ENCODE data around the gene WHAMM.
"Not testable (repeated sequence)": the region's sequence is repeated elsewhere in the genome, so short reads cannot be mapped to it uniquely, and the experiment has no call there.

WHAMM gene

GRCh38 chr15:82855286-82856100 lies 46.1 kb downstream of the WHAMM start:
- Mint-ChIP-seq H3K36me3 (ENCODE audit: low read depth) (peaks cover 9% of the 10 kb centered on the region), H3K9me3 (no peaks in the 10 kb centered on the region), H3K4me1 (peaks cover 35% of the 10 kb centered on the region), H3K27me3 (ENCODE audit: low read depth, poor library complexity) (peaks cover 4% of the 10 kb centered on the region), H3K4me3 (no peak overlapping the region), H3K27ac (no peak overlapping the region)
- TF ChIP-seq CTCF (IDR thresholded peaks at IDR 0.05) = no peak
- DNase-seq = no peak

- peaks cover 24% of the 10 kb centered on the region for H3K4me1 Mint-ChIP-seq
- no peak overlapping the region for H3K27ac Mint-ChIP-seq
- no peak overlapping the region for H3K4me3 Mint-ChIP-seq
- H3K27me3 Mint-ChIP-seq (ENCODE audit: low read depth, poor library complexity) = peaks cover 4% of the 10 kb centered on the region
- TF ChIP-seq CTCF (IDR thresholded peaks at IDR 0.05) = no peak
- H3K9me3 Mint-ChIP-seq = no peaks in the 10 kb centered on the region
- no peak for DNase-seq
- peaks cover 9% of the 10 kb centered on the region for H3K36me3 Mint-ChIP-seq (ENCODE audit: low read depth)
Observed at GRCh38 chr15:82856397-82857170, 47.2 kb downstream of the WHAMM start.

GRCh38 chr15:82858932-82859331 lies 49.5 kb downstream of the WHAMM start:
- Mint-ChIP-seq H3K27ac (no peak overlapping the region), H3K36me3 (ENCODE audit: low read depth) (peaks cover 4% of the 10 kb centered on the region), H3K9me3 (no peaks in the 10 kb centered on the region), H3K4me3 (no peak overlapping the region), H3K4me1 (peaks cover 5% of the 10 kb centered on the region), H3K27me3 (ENCODE audit: low read depth, poor library complexity) (peaks cover 3% of the 10 kb centered on the region)
- TF ChIP-seq CTCF (IDR thresholded peaks at IDR 0.05) = no peak
- DNase-seq = no peak

GRCh38 chr15:82862886-82863285 lies 53.5 kb downstream of the WHAMM start:
- H3K27ac Mint-ChIP-seq = peak overlapping the region; percentile 29
- peaks cover 9% of the 10 kb centered on the region for H3K36me3 Mint-ChIP-seq (ENCODE audit: low read depth)
- TF ChIP-seq CTCF (IDR thresholded peaks at IDR 0.05) = no peak
- H3K9me3 Mint-ChIP-seq = no peaks in the 10 kb centered on the region
- peaks cover 3% of the 10 kb centered on the region for H3K27me3 Mint-ChIP-seq (ENCODE audit: low read depth, poor library complexity)
- no peak for DNase-seq
- H3K4me3 Mint-ChIP-seq = no peak overlapping the region
- no peaks in the 10 kb centered on the region for H3K4me1 Mint-ChIP-seq

GRCh38 chr15:82864967-82865366 lies 55.5 kb downstream of the WHAMM start:
- no peak overlapping the region for H3K4me3 Mint-ChIP-seq
- no peak for DNase-seq
- no peaks in the 10 kb centered on the region for H3K9me3 Mint-ChIP-seq
- no peak overlapping the region for H3K27ac Mint-ChIP-seq
- H3K4me1 Mint-ChIP-seq = no peaks in the 10 kb centered on the region
- TF ChIP-seq CTCF (IDR thresholded peaks at IDR 0.05) = no peak
- peaks cover 7% of the 10 kb centered on the region for H3K27me3 Mint-ChIP-seq (ENCODE audit: low read depth, poor library complexity)
- peaks cover 9% of the 10 kb centered on the region for H3K36me3 Mint-ChIP-seq (ENCODE audit: low read depth)

GRCh38 chr15:82865581-82865980 lies 56.2 kb downstream of the WHAMM start:
- not testable (repeated sequence) for H3K36me3 Mint-ChIP-seq (ENCODE audit: low read depth); H3K9me3 Mint-ChIP-seq; H3K4me3 Mint-ChIP-seq; H3K4me1 Mint-ChIP-seq; H3K27ac Mint-ChIP-seq; DNase-seq; H3K27me3 Mint-ChIP-seq (ENCODE audit: low read depth, poor library complexity)

GRCh38 chr15:82865981-82866380 lies 56.6 kb downstream of the WHAMM start:
- not testable (repeated sequence) for H3K4me3 Mint-ChIP-seq; H3K27ac Mint-ChIP-seq; H3K9me3 Mint-ChIP-seq; H3K36me3 Mint-ChIP-seq (ENCODE audit: low read depth); H3K4me1 Mint-ChIP-seq; DNase-seq; H3K27me3 Mint-ChIP-seq (ENCODE audit: low read depth, poor library complexity)

Data from nephron progenitor cell (in vitro differentiated cells).